Measurements from ENCODE around the gene ARHGAP26. TPM values are rescaled to one million over a fixed set of nuclear protein-coding genes. Genes with fewer than 3 reads are reported as not detected.
A peak's percentile ranks its signal among the peaks of the same experiment; 100 is the strongest.

Gene ARHGAP26, protein sequence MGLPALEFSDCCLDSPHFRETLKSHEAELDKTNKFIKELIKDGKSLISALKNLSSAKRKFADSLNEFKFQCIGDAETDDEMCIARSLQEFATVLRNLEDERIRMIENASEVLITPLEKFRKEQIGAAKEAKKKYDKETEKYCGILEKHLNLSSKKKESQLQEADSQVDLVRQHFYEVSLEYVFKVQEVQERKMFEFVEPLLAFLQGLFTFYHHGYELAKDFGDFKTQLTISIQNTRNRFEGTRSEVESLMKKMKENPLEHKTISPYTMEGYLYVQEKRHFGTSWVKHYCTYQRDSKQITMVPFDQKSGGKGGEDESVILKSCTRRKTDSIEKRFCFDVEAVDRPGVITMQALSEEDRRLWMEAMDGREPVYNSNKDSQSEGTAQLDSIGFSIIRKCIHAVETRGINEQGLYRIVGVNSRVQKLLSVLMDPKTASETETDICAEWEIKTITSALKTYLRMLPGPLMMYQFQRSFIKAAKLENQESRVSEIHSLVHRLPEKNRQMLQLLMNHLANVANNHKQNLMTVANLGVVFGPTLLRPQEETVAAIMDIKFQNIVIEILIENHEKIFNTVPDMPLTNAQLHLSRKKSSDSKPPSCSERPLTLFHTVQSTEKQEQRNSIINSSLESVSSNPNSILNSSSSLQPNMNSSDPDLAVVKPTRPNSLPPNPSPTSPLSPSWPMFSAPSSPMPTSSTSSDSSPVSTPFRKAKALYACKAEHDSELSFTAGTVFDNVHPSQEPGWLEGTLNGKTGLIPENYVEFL
- polyA plus RNA-seq (ENCODE audit: insufficient read length): 14.7 TPM
- long read RNA-seq, donor 1, partial matches to known transcripts: 0 of 1 reads
- long read RNA-seq, donor 1, other reads (novel, unspliced or antisense): 0 of 1 reads
- long read RNA-seq, donor 2: 0 reads
- long read RNA-seq, donor 3: 0 reads
- long read RNA-seq, donor 4: 0 reads
- long read RNA-seq, donor 5, partial matches to known transcripts: 0 of 1 reads
- long read RNA-seq, donor 5, other reads (novel, unspliced or antisense): 0 of 1 reads
- long read RNA-seq, donor 6: 0 reads
- long read RNA-seq, donor 7: 0 reads
- long read RNA-seq, donor 8: 0 reads

DNA sequence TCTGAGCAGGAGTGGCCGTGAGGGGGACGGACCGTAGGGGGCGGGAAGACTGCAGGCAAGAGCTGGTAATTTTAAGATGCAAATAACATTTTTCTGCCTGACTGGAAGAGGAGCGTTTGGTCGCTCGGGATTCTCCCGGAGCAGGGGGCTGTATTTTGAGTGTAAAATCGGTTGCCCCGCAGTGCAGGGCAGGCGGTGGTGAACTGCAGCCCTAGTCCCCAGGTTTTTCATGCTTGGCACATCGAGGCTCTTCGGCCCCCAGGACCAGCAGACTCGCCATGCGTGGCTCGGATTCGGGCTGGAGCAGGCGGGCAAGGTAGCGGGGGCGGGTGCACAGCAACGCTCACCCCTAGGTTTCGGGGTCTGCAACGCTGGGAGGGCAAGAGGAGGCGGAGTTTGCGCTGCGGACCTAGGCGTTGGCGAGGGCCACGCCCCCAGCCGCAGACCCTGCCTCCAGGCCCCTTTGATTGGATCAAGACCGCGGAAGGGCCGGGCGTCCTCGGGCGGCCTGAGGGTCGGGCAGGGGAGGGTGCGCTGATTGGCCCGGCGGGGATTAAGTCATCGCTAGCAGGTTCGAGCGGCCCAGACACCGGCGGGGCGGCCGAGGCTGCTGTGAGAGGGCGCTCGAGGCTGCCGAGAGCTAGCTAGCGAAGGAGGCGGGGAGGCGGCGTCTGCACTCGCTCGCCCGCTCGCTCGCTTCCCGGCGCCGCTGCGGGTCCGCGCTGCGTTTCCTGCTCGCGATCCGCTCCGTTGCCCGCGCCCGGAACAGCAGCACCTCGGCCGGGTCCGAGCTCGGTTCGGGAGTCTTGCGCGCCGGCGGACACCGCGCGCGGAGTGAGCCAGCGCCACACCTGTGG, at the start of gene ARHGAP26:
Gene ARHGAP26, plus strand, starts transcription at position 585 of the 857 bp plus-strand sequence. CDS start 385 bp downstream, outside the sequence.
- peak; percentile 96 for DNase-seq

DNA sequence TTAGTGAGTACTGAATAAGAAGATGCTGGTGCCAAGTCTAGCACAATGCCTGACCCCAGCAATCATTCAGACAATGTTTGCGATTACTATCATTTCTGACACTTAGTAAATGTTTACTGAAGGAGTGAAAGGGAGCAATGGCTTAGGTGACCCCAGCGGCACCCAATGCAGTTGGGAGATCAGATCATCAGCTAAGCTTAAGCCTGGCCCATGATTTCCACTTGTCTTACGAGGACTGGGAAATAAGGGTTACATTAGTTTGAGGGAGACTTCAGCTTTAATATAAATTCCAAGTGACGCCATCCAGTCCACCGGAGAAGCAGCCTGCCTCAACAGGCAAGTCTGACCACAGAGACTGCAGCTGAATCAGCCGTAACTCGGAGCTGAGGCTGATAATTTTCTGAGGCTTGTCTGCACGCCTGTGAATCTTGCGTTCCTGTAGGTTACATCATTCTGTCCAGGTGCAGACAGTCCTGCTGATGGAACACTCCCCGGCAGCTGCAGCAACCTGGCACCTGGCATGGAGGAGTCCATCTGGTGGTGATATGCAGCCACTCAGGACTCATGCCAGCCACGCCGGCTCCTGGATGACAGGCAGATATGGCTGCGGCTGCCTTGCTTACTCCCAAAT, 49.4 kb upstream of the ARHGAP26 start:
- no peak for DNase-seq

DNA sequence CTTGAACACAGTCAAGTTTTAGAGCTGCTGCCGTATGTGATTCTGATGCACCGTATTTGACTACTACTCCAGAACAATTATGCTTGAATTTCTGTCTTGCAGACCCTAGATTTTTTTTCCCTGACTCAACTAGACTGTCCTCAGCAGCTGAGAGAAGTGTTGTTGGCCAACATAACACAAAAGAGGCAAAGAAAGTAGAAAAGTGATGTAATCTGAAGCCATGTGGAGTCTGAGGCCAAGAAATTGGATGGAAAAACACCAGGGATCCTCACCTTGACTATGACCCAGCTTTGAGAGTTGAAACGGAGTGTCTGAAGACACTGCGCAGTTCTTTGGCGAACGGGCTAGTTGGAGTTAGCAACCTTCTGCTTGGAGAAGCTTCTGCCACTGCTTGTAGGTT, 48.0 kb upstream of the ARHGAP26 start:
- no peak for DNase-seq

DNA sequence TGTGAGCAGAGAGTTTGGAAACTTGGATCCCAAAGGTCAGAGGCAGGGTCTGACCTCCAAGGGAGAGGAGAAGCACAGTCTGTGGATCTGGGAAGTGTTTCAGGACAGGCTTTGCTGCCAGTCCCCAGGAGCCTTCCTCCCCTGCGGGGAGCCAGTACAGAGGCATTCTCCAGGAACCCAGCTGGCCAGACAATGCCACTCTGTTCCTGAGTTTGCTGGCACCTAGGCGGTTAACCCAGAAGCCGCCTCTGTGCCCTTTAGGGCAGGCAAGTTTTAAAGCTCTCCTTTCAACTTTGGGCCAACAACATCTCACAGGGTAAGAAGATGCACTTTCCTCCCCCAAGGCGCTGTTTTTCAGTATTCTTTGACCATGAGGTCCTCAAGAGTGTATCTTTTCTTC, 47.3 kb upstream of the ARHGAP26 start:
- no peak for DNase-seq

DNA sequence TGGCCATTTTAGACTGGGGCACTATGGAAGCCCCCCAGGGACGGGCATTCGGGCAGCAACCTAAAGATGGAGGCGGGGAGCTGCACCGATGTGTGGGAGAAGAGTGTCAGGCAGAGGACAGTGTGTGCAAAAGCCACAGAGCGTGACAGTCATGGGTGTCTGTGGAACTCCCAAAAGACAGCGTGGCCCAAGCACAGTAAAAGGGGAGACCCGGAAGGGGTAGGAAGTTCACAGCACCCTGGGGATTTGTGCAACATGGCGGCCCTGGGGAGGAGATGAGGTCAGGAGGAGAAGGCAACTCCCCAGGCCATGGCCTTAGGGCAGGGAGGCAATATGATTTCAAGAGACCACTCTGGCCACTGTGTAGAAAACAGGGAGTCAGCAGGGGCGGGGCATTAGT, 45.4 kb upstream of the ARHGAP26 start:
- no peak for DNase-seq

DNA sequence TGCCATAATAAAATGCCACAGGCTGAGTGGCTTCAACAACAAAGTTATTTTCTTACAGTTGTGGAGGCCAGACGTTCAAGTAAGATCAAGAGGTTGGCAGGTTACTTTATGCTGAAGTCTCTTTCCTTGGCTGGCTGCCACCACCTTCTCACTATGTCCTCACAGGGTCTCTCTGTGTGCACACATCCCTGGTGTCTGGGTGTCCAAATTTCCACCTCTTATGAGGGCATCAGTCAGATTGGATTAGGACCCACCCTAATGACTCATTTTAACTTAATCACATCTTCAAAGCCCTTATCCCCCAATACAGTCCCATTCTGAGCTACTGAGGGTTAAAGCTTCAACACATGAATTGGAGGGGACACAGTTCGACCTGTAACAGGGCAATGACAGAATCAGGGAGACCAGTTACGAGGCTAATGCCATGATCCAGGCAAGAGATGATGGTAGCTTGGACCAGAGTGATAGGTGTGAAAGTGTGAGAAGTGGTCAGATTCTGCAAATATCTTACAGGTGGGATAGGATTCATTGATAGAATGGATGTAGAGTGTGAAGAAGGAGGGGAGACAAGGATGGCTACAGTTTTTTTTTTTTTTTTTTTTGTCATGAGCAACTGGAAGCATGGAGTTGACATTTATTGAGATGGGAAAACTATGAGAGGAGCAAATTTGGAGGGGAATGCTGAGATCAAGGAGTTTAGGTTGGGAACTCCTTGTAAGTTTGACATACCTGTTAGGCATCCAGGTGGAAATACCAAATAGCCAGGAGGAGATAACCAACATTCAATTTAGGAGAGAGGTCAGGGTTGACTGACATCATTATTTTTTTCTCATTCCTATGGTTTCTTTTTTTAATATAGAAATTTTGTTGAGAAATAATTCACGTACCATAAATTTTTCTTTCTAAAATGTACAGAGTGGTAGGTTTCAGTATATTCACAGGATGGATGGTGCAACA, 44.7 kb upstream of the ARHGAP26 start:
- DNase-seq: no peak

DNA sequence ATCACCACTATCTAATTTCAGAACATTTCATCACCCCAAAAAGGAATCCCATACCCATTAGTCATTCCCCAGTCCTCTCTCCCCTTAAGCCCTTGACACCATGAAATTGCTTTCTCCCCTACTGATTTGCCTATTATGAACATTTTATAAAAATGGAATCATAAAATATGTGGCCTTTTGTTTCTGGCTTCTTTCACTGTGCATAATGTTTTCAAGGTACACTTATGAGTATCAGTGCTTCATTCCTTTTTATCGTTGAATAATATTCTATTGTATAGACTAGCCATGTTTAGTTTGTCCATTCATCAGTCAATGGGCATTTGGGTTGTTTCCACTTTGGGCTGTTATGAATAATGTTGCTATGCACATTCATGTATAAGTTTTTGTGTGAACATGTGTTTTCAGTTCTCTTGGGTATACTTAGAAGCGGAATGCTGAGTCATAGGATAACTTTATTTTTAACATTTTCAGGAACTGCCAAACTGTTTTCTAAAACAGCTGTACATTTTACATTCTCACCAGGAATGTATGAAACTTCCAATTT, 43.9 kb upstream of the ARHGAP26 start:
- no peak for DNase-seq

DNA sequence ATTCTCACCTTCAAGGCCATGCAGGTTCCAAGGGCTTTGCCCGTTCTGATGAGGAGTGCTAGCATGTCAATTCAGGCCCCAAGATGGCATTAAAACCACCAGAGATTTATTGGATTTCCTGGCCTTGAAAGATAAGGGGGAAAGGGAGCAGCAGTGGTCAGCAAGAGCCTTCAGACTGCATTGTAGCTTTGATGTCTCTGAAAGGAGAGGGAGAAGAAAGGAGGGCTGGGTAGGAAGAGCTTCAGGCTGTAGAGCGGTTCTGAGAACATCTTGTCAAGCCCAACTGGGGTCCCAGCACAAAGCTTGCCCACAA, 42.5 kb upstream of the ARHGAP26 start:
- DNase-seq: no peak

DNA sequence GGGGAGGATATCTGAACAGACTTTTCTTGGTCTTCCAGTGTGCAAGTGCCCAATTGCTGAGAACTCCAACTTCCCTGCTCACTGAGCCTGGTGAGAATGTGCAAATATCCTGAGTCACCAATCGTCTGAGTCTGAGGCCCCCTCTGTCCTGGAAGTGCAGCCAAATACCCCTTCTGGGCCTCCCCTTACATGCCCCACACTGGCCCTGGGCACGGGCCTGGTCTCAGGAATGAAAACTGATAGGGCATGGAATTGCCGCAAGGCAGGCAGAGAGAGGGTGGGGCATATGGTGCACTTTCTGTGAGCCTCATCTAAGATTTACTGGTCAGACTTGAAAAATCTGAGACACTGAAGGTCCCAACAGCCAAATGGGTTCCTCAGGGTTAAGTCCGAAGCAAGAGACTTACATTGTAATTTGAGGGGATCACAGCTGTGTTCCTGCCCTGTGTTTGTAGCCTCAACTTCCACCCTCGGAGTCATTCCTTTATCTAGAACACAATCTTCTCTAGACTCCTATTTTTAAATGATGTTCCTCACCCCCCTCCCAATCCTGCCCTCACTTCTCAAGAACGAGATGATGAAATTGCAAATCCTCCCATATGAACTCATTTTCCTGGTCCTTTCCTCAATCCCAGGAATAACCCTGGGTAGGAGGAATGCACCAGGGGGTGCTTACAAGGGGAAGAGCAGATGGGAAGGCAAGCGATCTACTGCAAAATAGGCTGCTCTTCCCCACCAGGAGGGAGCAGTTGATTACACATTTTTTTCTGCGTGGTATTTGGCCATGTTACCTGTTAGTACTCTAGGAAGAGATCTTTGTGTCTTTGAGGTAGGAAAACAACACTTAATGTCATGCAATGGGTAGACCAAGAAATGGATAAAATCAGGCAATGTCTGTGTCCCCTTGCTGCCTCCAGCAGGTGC, 34.6 kb upstream of the ARHGAP26 start:
- no peak for DNase-seq

DNA sequence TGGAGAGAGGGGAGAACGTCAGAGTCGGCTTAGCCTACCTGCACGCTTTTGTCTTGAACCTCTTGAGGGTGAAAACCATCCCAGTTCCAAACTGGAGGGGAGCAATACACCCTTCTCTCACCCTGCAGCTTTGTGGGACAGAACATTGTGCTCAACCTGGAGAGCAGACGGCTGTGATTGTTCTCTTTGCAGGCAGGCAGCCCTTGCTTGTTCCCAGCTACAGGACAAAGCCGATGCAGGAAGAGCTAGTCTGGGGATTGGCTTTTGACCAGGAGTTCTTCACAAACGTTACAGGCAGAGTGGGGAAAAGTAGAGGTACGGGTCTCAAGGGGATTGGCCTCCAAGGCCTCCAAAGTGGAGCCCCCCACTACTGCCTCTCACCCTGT, 33.9 kb upstream of the ARHGAP26 start:
- no peak for DNase-seq

DNA sequence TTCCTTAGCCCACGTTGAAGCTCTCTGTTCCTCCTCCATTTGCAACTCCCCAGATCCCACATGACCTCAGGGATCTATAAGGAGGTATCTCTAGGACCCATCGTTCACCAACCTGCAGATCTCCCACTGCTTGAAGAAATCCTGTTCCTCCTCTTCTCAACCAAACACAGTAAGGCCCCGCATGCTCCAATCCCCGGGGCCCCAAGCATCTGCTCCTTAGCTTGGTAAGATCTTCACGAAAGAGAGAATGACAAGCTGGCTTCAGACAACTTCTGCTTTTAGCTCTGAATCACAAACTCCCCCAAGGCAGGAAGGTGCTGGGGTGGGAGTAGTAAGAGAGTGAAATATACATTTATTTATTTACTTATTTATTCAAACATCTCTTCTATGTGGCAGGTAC, 33.0 kb upstream of the ARHGAP26 start:
- DNase-seq: no peak

DNA sequence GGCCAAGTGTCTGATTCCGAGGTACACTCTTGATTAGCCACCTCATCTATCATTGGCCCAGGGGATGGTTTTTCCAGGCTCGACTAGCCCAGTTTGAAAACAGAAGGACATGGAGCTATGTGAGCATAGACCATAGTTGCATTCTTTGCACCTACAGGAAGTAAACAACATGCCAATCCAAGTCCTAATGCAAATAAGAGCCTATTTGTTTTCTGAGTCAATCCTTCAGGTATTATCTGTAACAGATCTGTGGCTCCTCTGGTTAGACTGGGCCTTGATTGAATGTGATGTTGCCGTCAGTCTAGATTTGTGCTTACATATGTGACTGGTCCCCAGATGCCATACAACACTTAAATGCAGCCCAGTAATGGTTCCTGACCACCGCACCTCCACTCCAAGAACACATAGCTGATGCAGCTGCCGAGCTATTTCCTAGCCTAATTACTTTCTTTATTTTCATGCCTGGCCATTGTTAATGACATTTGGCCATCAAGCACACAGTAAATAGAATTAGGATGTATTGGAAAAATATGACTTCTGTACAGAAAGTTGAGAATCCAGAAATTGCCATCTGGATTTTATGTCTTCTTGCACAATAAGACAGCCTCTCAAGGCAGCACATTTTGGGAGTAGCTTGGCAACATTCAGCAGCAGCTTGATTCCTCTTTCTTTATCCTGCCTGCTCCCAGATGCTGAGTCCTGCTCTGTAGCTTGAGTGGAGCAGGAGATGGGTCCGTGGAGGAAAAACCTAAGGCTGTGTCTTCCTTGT, 29.5 kb upstream of the ARHGAP26 start:
- no peak for DNase-seq

DNA sequence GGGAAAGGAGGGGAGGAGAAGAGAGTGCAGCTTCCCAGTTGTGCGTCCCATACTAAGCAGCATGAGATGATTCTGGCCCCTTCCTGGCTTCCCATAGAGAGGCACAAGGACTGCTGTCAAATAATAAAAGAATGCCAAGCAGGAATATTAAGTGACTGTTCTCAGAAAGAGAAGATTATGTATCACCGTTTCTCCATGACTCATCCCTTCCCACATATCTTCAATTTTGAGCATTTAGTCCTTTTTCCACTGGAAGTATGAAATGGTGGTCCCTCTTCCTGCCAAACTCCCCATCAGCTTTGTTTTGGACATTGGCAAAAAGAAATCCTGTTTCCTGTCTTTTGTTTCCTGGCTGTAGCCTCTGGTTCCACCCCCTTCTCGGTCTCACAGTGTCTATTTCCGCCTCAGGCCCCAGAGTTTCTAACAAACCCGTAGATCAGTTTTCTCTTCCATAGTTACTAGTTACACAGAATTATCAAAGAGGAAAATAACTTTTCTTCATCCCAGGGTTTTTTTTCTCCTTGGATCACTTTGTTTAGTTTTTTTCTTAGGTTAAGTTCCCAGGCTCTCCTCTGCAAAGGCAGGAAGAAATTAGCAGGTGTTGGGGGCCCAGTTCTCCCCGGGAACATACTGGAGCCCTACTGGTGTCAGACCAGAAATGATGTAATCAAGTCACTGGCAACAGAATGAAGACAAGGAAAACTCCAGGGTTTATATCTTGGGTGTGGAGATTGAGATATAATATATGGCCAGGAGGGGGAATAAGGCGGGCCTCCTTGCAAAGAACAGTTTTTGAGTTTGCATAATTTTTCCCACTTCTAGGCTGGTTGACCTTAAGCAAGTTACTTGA, 26.4 kb upstream of the ARHGAP26 start:
- DNase-seq: no peak

DNA sequence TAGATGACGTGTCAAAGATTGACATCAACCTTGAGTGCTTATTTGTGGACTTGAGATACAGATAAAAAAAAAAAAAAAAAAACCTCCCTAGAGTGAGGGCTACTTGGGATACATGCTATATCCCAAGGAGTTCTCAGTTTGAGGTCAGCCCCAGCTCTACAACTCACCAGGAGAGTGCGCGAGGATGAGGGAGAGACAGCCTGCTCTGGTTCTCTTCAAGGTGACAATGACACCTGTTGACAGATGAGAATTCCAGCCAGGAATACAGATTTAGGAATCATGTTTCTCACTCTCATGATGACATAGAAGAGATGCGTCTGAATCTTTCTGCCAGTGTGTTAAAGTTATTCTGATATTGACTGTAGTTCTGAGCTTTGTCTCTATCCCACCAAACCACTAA, 24.9 kb upstream of the ARHGAP26 start:
- no peak for DNase-seq

DNA sequence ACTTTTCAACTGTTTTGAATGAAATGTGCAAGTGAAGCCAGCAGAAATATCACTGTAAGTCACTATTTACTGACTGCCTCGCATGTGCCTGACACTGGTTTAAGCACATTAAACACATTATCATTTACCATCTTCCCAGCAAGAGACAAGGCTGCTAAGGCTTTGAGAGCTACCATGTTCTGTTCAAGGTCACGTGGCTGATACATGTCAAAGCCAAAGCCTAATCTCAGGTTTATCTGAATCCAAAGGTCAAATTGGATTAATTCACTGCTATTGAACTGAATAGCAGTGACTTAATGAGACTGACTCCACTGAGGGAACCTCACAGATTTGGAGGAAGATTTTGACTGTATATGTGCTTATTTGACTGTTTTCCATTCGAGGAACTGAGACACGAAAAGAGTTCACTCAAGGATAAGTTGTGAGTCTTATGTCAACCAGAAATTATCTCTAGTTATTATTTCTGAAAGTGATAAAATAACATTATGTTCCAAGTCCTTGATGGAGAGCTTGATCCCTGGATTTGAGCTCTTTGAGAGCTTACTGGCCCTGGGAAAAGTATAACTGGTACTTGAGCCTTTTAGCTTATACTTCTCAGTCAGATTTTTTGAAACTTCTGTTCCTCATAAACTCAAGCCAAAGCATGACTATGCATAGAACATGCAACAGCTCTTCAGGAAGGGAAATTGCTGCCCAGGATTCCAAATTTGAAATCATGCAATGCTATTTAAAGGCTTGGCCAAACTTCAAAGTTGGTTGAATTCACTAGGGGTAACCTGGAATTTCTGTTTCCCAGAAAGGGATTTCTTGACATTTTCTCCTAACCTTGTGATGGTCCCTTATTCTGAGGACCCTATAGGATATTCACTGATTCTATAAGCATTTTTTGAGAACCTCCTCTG, 23.4 kb upstream of the ARHGAP26 start:
- no peak for DNase-seq

DNA sequence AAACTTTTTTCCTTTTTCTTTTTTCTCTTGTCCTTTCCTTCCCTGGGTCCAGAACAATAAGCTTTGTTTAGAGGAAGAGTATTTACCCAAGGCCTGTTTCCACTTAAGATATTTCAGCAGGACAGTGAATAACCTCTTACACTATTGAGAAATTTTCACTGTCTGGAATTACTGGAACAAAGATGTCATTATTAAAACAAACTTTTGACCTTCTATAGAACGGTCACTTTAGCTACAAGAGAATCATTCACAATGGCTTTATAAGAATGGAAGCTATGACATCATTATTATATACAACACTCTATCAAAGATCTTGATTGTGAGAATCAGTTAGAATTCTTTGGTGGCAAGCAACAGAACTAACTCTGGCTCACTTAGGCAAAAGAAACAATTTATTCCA, 22.0 kb upstream of the ARHGAP26 start:
- DNase-seq: no peak

All from left kidney (tissue), 8 donors.